ENCODE measurements around the gene MVB12B.

MVB12B gene

GRCh38 chr9:126360073-126360472 is 33.4 kb downstream of the MVB12B start:
- H3K36me3 Mint-ChIP-seq = peaks cover 22% of the 10 kb centered on the region

DNA sequence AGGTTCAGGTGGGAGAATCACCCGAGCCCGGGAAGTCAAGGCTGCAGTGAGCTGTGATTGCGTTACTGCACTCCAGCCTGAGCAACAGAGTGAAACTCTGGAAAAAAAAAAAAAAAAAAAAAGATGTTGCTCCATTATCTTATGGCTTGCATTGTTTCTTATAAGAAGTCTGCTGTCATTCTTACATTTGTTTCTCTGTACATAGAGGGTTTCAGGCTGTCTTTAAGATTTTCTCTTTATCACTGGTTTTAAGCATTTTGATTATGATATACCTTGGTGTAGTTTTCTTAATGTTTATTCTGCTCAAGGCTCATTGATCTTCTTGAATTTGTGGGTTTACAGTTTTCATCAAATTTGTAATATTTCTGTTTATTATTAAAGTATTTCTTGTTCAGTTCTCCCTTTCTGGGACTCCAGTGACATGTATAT is 35.2 kb downstream of the MVB12B start:
- Mint-ChIP-seq H3K36me3 (peaks cover 22% of the 10 kb centered on the region), H3K27ac (no peak overlapping the region), H3K27me3 (no peaks in the 10 kb centered on the region), H3K9me3 (peaks cover 21% of the 10 kb centered on the region), H3K4me3 (no peak overlapping the region), H3K4me1 (no peaks in the 10 kb centered on the region)

More at GRCh38 chr9:126360073-126360472, 33.4 kb downstream of the MVB12B start:
- H3K4me1 Mint-ChIP-seq = no peaks in the 10 kb centered on the region
- H3K9me3 Mint-ChIP-seq = peaks cover 21% of the 10 kb centered on the region
- H3K4me3 Mint-ChIP-seq = no peak overlapping the region
- no peak overlapping the region for H3K27ac Mint-ChIP-seq
- H3K27me3 Mint-ChIP-seq = no peaks in the 10 kb centered on the region

GRCh38 chr9:126363250-126363649 is 36.6 kb downstream of the MVB12B start:
- H3K4me1 Mint-ChIP-seq = no peaks in the 10 kb centered on the region
- H3K9me3 Mint-ChIP-seq = peaks cover 21% of the 10 kb centered on the region
- no peak overlapping the region for H3K27ac Mint-ChIP-seq
- no peaks in the 10 kb centered on the region for H3K27me3 Mint-ChIP-seq
- H3K36me3 Mint-ChIP-seq = peaks cover 22% of the 10 kb centered on the region
- H3K4me3 Mint-ChIP-seq = no peak overlapping the region

DNA sequence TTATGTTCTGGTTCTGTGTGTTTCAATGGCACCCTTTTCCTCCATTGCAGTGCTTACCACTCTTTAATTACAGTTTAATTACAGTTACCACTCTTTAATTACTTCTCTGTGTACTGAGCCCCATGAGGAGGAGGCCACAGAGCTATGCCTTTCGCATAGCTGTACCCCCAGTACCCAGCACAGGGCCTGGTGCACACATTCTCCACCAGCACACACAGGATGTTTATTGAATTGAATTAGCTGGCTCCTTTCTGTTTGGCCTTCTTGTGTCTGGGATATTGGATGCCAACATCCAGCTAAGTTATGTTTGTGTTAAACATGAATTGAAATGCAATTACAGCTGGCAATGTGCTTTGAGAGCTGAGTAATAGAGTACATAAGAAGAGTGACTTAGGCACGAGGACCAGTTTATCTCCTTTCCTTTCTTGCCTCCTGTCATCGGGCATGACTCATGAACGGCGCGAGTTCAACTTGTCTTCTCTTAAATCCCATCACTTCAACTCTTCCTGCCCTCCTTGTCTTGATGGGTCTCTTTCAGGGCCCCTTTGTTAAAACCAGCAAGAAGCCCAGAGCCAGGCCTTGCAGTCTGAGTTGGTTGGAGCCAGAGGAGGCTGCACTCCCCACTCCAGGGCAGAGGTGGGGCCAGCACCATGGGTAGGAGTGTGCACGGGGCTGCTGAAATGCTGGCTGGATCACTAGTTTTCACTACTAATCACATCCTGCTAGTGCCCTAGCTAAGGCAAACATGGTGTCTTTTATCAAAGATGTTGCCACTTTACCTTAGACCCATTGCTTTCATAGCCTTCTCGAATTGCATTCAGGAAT is 37.4 kb downstream of the MVB12B start:
- Mint-ChIP-seq H3K36me3 (peaks cover 22% of the 10 kb centered on the region), H3K27me3 (no peaks in the 10 kb centered on the region), H3K4me1 (no peaks in the 10 kb centered on the region), H3K27ac (no peak overlapping the region), H3K4me3 (no peak overlapping the region), H3K9me3 (peaks cover 21% of the 10 kb centered on the region)

DNA sequence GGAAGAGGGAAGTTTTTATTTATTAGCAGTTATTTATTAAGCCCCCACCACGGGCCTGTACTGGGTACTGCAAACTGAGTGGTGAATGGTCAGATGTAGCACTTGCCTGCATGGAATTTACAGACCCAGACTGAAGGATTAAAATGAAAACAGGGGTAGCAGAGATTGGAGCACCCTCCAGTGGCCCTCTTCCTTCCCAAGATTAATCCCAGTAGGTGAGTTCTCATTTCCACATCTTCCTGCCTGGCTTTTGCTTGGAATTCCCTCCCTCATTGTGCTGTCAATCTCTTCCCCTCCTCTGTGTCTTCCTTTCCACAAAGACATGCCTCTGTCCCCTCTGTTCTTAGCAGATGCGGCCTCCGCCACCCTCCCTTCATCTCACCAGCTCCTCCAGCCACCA is 39.2 kb downstream of the MVB12B start:
- Mint-ChIP-seq H3K4me3 (no peak overlapping the region), H3K27me3 (no peaks in the 10 kb centered on the region), H3K36me3 (peaks cover 10% of the 10 kb centered on the region), H3K4me1 (no peaks in the 10 kb centered on the region), H3K27ac (no peak overlapping the region), H3K9me3 (peaks cover 9% of the 10 kb centered on the region)

DNA sequence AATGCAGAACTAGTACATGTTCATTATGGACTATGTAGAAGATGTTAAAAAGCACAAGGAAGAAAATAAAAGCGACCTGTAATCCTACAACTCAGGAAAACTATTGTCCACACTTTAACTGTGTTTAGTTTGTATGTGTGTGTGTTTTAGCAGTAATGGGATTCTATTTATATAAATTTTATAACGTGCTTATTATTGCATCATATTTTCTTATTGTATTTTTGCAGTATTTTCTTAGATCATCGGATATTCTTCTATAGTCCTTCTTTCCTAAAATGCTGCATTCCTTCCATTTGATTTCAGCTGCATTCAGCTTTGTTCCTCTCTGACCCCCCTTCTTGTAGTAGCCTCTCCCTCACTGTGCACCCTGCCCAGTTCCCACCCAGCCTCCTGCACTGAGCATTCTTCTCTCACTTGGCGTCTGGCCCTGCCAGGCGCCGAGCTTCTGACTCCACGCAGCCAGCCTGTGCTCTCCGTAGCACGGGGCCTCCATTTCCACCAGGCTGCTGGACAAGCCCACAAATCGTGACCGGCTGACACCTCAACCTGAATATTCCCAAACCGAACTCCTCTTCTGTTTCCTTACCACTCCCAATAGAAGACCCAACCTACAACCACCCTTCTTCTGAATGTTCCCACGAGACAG is 39.9 kb downstream of the MVB12B start:
- H3K9me3 Mint-ChIP-seq = peaks cover 2% of the 10 kb centered on the region
- H3K36me3 Mint-ChIP-seq = peaks cover 8% of the 10 kb centered on the region
- no peak overlapping the region for H3K27ac Mint-ChIP-seq
- H3K27me3 Mint-ChIP-seq = no peaks in the 10 kb centered on the region
- H3K4me1 Mint-ChIP-seq = no peaks in the 10 kb centered on the region
- no peak overlapping the region for H3K4me3 Mint-ChIP-seq

GRCh38 chr9:126367139-126367538 is 40.5 kb downstream of the MVB12B start:
- H3K4me1 Mint-ChIP-seq = no peaks in the 10 kb centered on the region
- no peak overlapping the region for H3K4me3 Mint-ChIP-seq
- H3K27me3 Mint-ChIP-seq = no peaks in the 10 kb centered on the region
- H3K27ac Mint-ChIP-seq = peak overlapping the region; percentile 13
- H3K36me3 Mint-ChIP-seq = peaks cover 8% of the 10 kb centered on the region
- H3K9me3 Mint-ChIP-seq = no peaks in the 10 kb centered on the region

- Mint-ChIP-seq H3K27ac (peak overlapping the region; percentile 13), H3K36me3 (peaks cover 7% of the 10 kb centered on the region), H3K9me3 (no peaks in the 10 kb centered on the region), H3K4me1 (no peaks in the 10 kb centered on the region), H3K27me3 (no peaks in the 10 kb centered on the region), H3K4me3 (no peak overlapping the region)
These were observed 41.0 kb downstream of the MVB12B start for GRCh38 chr9:126367616-126368015.

GRCh38 chr9:126368020-126368419 is 41.4 kb downstream of the MVB12B start:
- Mint-ChIP-seq H3K27ac (no peak overlapping the region), H3K27me3 (no peaks in the 10 kb centered on the region), H3K4me3 (no peak overlapping the region), H3K4me1 (no peaks in the 10 kb centered on the region), H3K9me3 (no peaks in the 10 kb centered on the region), H3K36me3 (peaks cover 7% of the 10 kb centered on the region)

DNA sequence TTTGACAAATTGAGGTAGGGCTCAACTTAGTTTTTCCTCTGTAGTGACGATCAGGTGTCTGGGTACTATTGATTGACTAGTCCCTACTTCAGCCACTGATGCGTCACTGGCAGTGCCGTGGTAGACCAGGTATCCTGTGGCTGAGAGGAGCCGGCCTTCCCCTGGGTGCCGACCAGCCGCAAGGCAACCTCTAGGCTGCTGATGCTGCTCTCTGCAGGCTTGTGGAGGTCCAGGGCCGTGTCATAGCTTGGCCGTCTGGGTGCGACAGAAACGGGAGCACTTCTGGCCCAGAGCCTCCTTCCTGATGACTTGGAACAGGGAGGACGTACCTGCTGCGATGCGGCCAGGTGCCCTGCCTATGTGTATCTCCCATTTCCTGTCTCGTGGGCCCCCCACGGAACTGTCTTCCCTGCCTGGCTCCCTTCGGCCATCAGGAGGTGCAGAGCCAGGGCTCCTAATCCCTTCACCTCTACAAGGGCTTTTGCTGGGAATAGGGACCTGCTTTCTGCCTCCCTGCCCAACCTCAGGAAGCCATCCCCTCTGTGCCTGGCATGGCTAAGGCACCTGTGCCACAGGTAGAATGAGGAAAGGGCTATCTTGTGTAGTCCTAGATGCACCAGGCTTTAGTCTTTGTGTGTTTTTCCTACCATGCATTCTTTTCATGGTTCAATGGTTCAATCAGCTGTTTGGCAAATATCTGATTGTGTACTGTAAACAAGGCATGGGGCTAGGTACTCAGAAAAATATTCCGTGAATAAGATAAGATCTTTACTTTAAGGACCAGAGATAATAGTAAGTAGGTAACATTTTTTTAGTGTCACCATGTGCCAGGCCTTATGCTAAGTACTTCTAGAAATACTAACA is 44.6 kb downstream of the MVB12B start:
- Mint-ChIP-seq H3K36me3 (peaks cover 3% of the 10 kb centered on the region), H3K27me3 (no peaks in the 10 kb centered on the region), H3K9me3 (no peaks in the 10 kb centered on the region), H3K4me1 (peaks cover 12% of the 10 kb centered on the region), H3K4me3 (no peak overlapping the region), H3K27ac (no peak overlapping the region)

- Mint-ChIP-seq H3K4me3 (no peak overlapping the region), H3K27me3 (no peaks in the 10 kb centered on the region), H3K36me3 (peaks cover 3% of the 10 kb centered on the region), H3K4me1 (peaks cover 12% of the 10 kb centered on the region), H3K9me3 (no peaks in the 10 kb centered on the region), H3K27ac (no peak overlapping the region)
These were observed 46.1 kb downstream of the MVB12B start for GRCh38 chr9:126372716-126373115.

- peaks cover 3% of the 10 kb centered on the region for H3K36me3 Mint-ChIP-seq
- no peaks in the 10 kb centered on the region for H3K27me3 Mint-ChIP-seq
- no peak overlapping the region for H3K27ac Mint-ChIP-seq
- H3K4me1 Mint-ChIP-seq = peaks cover 12% of the 10 kb centered on the region
- no peaks in the 10 kb centered on the region for H3K9me3 Mint-ChIP-seq
- H3K4me3 Mint-ChIP-seq = no peak overlapping the region
These were observed 46.6 kb downstream of the MVB12B start for GRCh38 chr9:126373241-126373640.

DNA sequence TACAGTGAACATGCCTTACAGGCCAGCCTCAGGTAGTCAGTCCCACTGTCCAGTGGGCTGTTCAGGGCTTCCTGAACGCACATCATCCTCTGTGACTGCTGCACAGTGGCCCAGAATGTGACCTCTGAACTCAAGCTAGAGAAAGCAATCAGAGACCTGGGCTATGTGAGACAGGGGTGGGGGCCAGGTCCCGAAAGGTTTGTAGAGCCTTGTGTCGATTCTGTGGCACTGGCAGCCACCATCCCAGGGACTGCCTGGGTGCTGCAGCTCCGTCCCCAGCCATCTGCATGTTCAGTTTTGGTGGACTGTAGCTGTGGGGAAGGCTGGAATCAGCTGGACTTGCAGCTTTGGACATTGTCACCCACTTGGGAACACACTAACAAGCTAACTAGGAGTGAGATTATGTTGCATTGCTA is 47.7 kb downstream of the MVB12B start:
- H3K27ac Mint-ChIP-seq = no peak overlapping the region

DNA sequence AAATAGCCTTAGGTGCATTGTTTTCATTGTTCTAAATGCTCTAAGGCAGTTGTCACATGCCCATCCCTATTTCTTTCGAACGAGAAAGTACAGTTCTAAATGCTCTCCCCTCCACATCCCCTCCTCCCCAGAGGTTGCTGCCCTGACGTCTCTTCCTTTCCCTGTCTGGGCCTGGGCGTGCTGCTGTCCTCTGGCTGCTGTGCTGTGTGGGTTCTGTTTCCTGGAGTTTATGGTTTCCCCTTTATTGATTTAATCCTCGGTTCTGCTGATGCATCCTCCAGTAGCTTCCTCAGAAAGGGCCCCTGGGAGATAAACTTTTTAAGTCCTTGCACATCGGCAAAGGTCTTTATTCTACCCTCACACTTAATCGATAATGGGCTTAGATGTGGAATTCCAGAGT is 48.8 kb downstream of the MVB12B start:
- Mint-ChIP-seq H3K27ac (no peak overlapping the region), H3K36me3 (peaks cover 3% of the 10 kb centered on the region), H3K9me3 (no peaks in the 10 kb centered on the region), H3K27me3 (no peaks in the 10 kb centered on the region), H3K4me3 (no peak overlapping the region), H3K4me1 (peaks cover 12% of the 10 kb centered on the region)

More for the DNA sequence above, 47.7 kb downstream of the MVB12B start:
- peaks cover 3% of the 10 kb centered on the region for H3K36me3 Mint-ChIP-seq
- H3K27me3 Mint-ChIP-seq = no peaks in the 10 kb centered on the region
- no peak overlapping the region for H3K4me3 Mint-ChIP-seq
- no peaks in the 10 kb centered on the region for H3K9me3 Mint-ChIP-seq
- peaks cover 12% of the 10 kb centered on the region for H3K4me1 Mint-ChIP-seq

DNA sequence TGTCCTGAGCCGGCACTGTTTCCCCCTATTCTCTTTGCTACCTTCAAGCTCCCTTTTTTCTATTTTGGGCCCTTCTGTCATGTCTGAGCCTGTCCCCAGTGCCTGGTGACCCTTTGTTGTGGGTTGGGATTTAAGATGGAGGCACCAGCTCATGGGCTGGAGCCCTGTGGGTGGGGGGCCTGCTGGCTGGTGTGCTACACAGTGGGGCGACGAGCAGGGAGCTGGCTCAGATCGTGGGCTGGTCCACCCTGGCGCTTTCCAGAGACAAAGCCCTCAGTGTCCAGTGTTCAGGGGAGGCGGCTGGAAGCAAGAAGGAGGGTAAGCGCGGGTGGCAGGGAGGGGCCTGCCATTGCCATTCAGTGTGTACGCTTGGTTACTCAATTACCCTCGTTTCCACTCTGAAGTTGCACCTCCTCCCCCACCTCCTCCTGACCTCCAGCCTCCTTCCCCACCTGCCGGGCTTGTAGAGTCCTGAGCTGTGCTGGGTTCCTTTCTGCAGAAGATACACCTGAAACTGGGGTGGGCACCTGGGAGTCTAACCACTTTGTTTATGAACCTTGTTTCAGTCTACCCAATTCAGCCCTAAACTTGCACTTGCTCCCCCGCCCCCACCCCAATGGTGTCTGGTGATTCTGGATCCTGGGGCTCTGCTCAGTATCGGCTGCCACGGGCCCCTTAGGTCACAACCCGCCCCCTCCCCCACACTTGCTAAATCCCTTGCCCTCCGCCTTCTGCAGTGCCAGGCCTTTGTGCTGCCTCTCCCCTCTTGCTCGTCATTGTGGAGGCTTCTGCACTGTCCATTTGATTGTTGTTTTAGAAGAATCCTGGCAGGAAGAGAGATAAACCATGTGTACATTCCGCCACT is 49.9 kb downstream of the MVB12B start:
- H3K9me3 Mint-ChIP-seq = no peaks in the 10 kb centered on the region
- no peaks in the 10 kb centered on the region for H3K27me3 Mint-ChIP-seq
- H3K4me1 Mint-ChIP-seq = peaks cover 12% of the 10 kb centered on the region
- peaks cover 3% of the 10 kb centered on the region for H3K36me3 Mint-ChIP-seq
- H3K27ac Mint-ChIP-seq = no peak overlapping the region
- H3K4me3 Mint-ChIP-seq = no peak overlapping the region
